Measurements from ENCODE around the gene DCX.

DNA sequence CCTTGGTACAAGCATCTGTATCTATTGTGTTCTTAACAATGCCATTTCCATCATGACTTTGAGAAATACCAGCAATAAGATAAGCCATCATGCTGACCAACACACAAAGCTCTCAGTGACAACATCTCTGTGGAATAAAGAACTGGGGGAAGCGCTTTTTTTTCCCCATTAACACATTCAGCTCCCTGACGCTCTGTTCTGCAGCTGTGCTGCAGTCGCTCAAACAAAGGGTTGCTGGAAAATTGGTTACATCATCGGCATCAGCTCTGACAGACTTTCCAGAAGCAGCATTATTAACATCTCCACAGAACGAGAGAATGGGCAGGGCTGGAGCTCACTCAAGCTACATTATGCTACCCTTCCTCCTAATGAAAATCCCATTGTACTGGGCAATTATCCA is 39.9 kb downstream of the DCX start:
- TF ChIP-seq, protein P1, sequence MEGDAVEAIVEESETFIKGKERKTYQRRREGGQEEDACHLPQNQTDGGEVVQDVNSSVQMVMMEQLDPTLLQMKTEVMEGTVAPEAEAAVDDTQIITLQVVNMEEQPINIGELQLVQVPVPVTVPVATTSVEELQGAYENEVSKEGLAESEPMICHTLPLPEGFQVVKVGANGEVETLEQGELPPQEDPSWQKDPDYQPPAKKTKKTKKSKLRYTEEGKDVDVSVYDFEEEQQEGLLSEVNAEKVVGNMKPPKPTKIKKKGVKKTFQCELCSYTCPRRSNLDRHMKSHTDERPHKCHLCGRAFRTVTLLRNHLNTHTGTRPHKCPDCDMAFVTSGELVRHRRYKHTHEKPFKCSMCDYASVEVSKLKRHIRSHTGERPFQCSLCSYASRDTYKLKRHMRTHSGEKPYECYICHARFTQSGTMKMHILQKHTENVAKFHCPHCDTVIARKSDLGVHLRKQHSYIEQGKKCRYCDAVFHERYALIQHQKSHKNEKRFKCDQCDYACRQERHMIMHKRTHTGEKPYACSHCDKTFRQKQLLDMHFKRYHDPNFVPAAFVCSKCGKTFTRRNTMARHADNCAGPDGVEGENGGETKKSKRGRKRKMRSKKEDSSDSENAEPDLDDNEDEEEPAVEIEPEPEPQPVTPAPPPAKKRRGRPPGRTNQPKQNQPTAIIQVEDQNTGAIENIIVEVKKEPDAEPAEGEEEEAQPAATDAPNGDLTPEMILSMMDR (IDR thresholded peaks at IDR 0.05; ENCODE audit: borderline replicate concordance, extremely low read depth, low read length, poor library complexity, severe bottlenecking): no peak
- no peak for TF ChIP-seq EZH2 (IDR thresholded peaks at IDR 0.05; ENCODE audit: borderline replicate concordance, low read depth, low read length, severe bottlenecking)
